Activated CD4-positive, alpha-beta T cell treated with anti-CD3 and anti-CD28 coated beads for 36 hours (primary cell): ENCODE data around the gene ASIC4. TPM values are rescaled to one million over a fixed set of nuclear protein-coding genes. Genes with fewer than 3 reads are reported as not detected.

Experiments used
- microRNA-seq: library from miRNA; unstranded; fragments of <30 nt; microRNA quantifications from one replicate; pipeline ENCODE4 v1.2.0, GENCODE V29; 2021; ENCODE audit warnings: borderline replicate concordance
- total RNA-seq, 2 experiments: library from RNA; stranded (reverse); gene quantifications; one replicate each; pipeline ENCODE4 v1.2.3, GENCODE V29; 2021

Gene ASIC4
- total RNA-seq, 2 experiments from 2014 or later, result not detected

Small RNA genes within 50 kb of the gene (microRNA-seq; reads per million reads assigned to microRNA genes)
- gene MIR3132, result not detected

Other genes starting within 250 kb of the ASIC4 start
- 10 to 100 TPM; 51.8 to 62.8 TPM for gene DNAJB2, start 235.1 kb upstream of the ASIC4 start, total RNA-seq
- under 1 TPM; 0.30 to 0.43 TPM for gene PTPRN, start 205.1 kb upstream of the ASIC4 start, total RNA-seq
- not detected for gene RESP18, start 181.7 kb upstream of the ASIC4 start, total RNA-seq
- 10 to 100 TPM; 81.0 to 93.1 TPM for gene DNPEP, start 126.6 kb upstream of the ASIC4 start, total RNA-seq
- gene DES, start 96.1 kb upstream of the ASIC4 start, total RNA-seq, result not detected
- 1 to 10 TPM in 1 of 2 experiments, under 1 TPM in 1; 0.89 to 1.4 TPM for gene SPEG, start 79.6 kb upstream of the ASIC4 start, total RNA-seq
- 10 to 100 TPM; 35.2 to 35.5 TPM for gene GMPPA, start 15.6 kb upstream of the ASIC4 start, total RNA-seq
- gene CHPF, start 29.3 kb downstream of the ASIC4 start, total RNA-seq, result 10 to 100 TPM; 14.1 to 17.1 TPM
- 1 to 10 TPM; 2.4 to 2.7 TPM for gene TMEM198, start 29.5 kb downstream of the ASIC4 start, total RNA-seq
- 1 to 10 TPM; 1.0 to 1.9 TPM for gene OBSL1, start 57.1 kb downstream of the ASIC4 start, total RNA-seq
- gene INHA, start 57.8 kb downstream of the ASIC4 start, total RNA-seq, result not detected
- 10 to 100 TPM; 23.5 to 26.1 TPM for gene STK11IP, start 83.4 kb downstream of the ASIC4 start, total RNA-seq
- gene SLC4A3, start 113.1 kb downstream of the ASIC4 start, total RNA-seq, result under 1 TPM; 0.05 to 0.16 TPM